HG02885 (cell line): ENCODE data around the gene SIT1.
A peak's percentile ranks its signal among the peaks of the same experiment; 100 is the strongest.

Experiments
- ATAC-seq: cut with Tn5 transposase; IDR thresholded peaks from one replicate; pipeline ENCODE4 v1.9.1; 2021; ENCODE audit warnings: mild to moderate bottlenecking; ENCODE audit not compliant: unreplicated experiment, poor library complexity

The SIT1 gene

GRCh38 chr9:35609820-35610163 lies 40.9 kb downstream of the SIT1 start:
- ATAC-seq: no peak

- no peak for ATAC-seq
Observed at GRCh38 chr9:35609001-35609819, 41.5 kb downstream of the SIT1 start.

DNA sequence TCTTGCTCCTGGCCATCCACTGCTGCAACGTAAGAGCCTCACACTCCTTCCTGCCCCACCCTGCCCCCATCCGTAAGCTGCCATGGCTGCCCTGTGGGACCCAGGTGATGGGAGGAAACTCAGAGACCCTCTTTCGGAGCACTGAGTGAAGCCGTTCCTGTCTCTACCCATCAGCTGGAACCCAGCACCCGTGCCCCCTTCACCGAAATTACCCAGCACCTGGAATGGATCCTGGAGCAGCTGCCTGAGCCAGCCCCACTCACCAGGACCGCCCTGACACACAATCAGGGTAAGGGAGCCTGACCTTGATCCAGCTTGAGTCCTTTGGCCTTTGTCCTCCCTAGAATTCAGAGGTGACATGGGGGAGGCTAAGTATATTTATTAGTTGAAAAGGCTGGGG lies 42.5 kb downstream of the SIT1 start:
- ATAC-seq: no peak

GRCh38 chr9:35606726-35607125 lies 44.0 kb downstream of the SIT1 start:
- no peak for ATAC-seq

DNA sequence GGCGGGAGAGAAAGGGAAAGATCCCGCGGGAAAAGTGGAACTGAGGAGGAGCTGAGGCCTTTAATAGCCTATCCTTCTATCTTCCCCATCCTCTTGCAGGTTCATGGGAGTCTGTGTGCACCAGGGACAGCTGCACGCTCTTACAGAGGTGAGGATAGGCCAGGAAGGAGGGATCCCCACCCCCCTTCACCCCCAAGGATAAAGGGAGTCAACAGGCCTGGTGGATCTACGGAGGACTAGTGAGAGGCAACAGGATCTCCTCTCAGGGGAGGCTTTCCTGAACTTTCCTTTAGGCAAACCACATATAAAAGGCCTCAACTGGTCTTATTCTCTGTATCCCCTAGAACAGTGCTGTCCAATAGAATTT lies 44.6 kb downstream of the SIT1 start:
- ATAC-seq: no peak

GRCh38 chr9:35605351-35606137 lies 45.2 kb downstream of the SIT1 start:
- ATAC-seq: peak; percentile 16

GRCh38 chr9:35604578-35605350 lies 46.0 kb downstream of the SIT1 start, which contains the start of gene TESK1:
Gene TESK1, plus strand, starts transcription at chr9:35605262. Its CDS starts 358 bp downstream, at chr9:35605620.
- ATAC-seq: peak; percentile 53

DNA sequence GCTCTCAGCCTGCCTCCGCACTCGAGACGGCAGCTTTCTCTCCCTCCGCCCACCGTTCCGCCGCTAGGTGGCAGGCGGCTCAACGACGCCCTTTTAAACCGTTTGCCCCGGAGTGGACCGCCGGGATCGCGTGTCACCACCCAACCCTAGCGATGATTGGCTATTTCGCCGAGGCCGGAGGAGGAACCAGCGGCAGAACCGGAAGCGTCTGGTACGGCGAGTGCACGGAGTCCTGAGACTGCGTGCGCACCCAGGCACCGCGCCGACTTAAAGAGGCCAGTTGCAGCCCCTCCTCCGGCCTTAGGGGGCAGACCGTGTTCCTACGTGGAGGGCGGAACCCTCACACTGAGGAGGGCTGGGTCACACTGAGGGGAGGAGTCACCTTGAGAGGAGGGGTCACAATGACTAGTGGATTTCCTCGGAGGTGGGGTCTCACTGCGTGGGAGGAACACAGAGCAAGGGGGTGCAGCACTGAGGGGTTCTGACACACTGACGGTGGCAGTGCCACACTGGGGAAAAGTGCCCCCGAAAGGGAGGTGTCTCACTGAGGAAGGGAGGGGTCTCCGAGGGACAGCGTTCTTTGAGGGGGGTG lies 46.6 kb downstream of the SIT1 start:
- ATAC-seq: peak; percentile 88

DNA sequence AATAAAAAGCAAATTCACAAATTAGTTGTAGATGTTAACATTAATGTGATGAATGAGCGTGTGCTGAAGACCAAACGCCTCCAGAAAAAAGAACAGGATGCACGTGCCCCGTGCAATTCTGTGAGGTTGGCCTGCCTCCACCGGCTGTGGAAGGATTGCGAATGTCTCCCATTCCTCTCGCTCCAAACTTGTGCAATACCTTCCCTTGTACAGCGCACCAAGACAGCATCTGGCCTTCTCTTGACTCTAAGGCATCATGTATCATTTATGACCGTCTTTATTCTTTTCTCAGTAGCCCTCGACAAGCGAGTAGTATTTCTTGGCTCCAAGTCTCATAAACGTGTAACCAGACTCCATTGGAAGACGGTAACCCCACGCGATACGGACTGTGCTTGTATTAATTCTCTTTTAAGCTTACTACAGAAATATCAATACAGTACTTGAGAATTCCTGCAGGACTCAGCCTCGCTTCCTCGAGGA lies 47.2 kb downstream of the SIT1 start:
- ATAC-seq: no peak

DNA sequence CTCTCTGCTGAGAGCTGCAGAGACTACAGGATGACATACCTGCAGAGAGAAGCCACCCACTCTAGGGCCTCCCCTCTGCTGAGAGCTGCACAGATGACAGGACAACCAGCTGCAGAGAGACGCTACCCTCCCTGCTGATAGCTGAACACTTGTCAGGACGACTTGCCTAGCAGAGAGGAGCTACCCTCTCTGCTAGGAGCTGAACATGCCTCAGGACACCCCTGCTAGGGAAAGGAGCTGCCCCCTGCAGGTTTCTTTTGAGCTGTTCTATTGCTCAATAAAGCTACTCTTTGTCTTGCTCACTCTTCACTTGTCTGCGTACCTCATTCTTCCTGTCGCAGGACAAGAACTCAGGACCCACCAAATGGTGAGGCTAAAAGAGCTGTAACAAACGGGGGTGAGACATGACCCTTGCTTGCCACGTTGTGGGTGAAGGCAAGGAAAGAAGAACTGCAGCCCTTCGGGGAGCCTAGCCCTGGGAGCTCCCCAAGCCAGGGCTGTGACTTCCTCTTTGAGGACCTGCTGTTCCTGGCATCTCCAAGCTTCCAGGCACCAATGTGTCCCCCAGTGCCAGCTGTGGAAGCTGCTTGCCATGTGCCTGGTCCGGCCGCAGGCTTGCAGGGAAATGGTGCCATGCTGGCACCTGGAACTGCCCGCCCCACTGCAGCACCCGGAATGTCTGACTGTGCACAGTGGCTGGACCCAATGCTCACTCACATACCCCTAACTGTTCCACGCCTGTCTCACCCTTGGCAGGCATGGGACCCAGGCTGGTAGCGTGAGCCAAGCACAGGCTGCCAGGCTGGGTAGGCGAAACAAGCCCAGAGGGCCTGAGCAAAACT lies 50.7 kb downstream of the SIT1 start:
- ATAC-seq: no peak
